ENCODE results near the gene MADCAM1. TPM values are rescaled to one million over a fixed set of nuclear protein-coding genes. Genes with fewer than 3 reads are reported as not detected.

Gene MADCAM1
- total RNA-seq, 2 experiments from 2014 or later: 0.69 to 2.0 TPM

DNA sequence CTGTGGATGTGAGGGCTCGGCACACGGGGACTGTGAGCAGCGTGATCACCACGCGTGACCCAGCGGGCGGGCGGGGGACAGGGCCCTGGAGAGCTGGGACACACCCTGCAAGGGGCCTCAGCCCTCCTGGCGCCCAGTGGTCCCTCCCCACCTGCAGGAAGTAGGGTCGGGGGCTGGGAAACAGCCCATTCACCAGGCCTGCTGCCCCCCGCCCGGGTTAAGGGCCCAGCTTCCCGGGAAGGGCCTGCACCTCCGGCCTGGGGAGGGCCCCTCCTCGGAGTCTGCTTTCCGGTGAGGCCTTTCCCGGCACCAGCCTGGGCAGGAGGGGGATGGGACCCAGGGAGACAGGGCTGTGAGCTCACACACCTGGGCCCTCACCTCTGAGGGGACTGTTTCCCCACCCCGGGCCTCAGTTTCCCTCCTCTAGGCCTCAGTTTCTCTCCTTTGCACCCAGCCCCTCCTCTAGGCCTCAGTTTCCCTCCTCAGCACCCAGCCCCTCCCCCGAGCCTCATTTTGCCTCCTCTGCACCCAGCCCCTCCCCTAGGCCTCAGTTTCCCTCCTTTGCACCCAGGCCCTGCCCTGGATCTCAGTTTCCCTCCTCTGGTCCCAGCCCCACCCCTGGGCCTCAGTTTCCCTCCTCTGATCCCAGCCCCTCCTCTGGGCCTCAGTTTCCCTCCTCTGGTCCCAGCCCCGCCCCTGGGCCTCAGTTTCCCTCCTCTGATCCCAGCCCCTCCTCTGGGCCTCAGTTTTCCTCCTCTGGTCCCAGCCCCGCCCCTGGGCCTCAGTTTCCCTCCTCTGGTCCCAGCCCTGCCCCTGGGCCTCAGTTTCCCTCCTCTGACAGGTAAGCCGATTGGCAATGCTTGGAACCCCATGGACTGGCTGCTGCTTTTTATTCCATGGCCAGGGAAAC, 1.9 kb upstream of the MADCAM1 start:
- POLR2A ChIA-PET: no interaction called here
- Histone ChIP-seq H3K4me2 (ENCODE audit: low read length) (no peak overlapping the region), H3K36me3 (ENCODE audit: insufficient read depth, low read length) (no peaks in the 10 kb centered on the region), H3K79me2 (ENCODE audit: insufficient read depth, low read depth, low read length) (no peaks in the 10 kb centered on the region), H3K4me1 (ENCODE audit: insufficient read depth, low read length, poor library complexity, severe bottlenecking) (peaks cover 4% of the 10 kb centered on the region), H3K27ac (ENCODE audit: low read depth, low read length, poor library complexity, severe bottlenecking) (no peak overlapping the region), H3K4me3 (ENCODE audit: low read depth, low read length, poor library complexity, severe bottlenecking) (no peak overlapping the region), H3K9me3 (ENCODE audit: low read length) (no peaks in the 10 kb centered on the region; the same call in 1 of the 2 replicates), H3K9me2 (ENCODE audit: insufficient read depth, low read length) (no peaks in the 10 kb centered on the region), H4K20me1 (ENCODE audit: insufficient read depth, low read length) (no peaks in the 10 kb centered on the region), H2AFZ (ENCODE audit: low read length) (no peak overlapping the region)
- TF ChIP-seq CTCF (conservative IDR thresholded peaks at IDR 0.05; ENCODE audit: low read length): no peak
- TF ChIP-seq EZH2phosphoT487 (IDR thresholded peaks at IDR 0.05; ENCODE audit: borderline replicate concordance, low read depth, low read length): no peak
- no TSS peak for BruUV-seq (replicated peaks)
- intact Hi-C loops (cut with micrococcal nuclease; ENCODE audit: unreplicated experiment): no loop called here
- no peak for DNase-seq (ENCODE audit: low spot score)
- CTCF ChIA-PET (ENCODE audit: unreplicated experiment): no interaction called here

DNA sequence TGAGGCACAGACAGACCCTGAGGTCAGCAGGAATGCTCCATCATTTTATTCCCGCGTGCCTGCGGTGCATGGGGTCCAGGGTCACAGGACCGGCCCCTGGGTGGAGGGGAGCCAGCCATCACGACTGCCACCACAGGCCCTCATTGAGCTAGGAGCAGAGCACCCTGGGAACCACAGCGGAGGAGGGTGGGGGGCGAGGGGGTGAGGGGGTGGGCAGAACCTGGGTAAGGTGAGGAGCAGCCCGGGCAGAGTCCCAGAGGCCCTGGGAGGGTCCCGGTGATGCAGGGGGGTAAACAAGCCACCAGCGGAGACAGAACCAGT, 1.2 kb upstream of the MADCAM1 start:
- POLR2A ChIA-PET: no interaction called here
- Histone ChIP-seq H3K4me3 (ENCODE audit: low read depth, low read length, poor library complexity, severe bottlenecking) (no peak overlapping the region), H2AFZ (ENCODE audit: low read length) (no peak overlapping the region), H3K27ac (ENCODE audit: low read depth, low read length, poor library complexity, severe bottlenecking) (no peak overlapping the region), H3K9me2 (ENCODE audit: insufficient read depth, low read length) (no peaks in the 10 kb centered on the region), H4K20me1 (ENCODE audit: insufficient read depth, low read length) (no peaks in the 10 kb centered on the region), H3K9me3 (ENCODE audit: low read length) (no peaks in the 10 kb centered on the region; the same call in 1 of the 2 replicates), H3K36me3 (ENCODE audit: insufficient read depth, low read length) (no peaks in the 10 kb centered on the region), H3K4me1 (ENCODE audit: insufficient read depth, low read length, poor library complexity, severe bottlenecking) (no peaks in the 10 kb centered on the region), H3K79me2 (ENCODE audit: insufficient read depth, low read depth, low read length) (no peaks in the 10 kb centered on the region), H3K4me2 (ENCODE audit: low read length) (no peak overlapping the region)
- intact Hi-C loops (cut with micrococcal nuclease; ENCODE audit: unreplicated experiment): no loop called here
- DNase-seq (ENCODE audit: low spot score): no peak
- TF ChIP-seq EZH2phosphoT487 (IDR thresholded peaks at IDR 0.05; ENCODE audit: borderline replicate concordance, low read depth, low read length) (no peak), CTCF (conservative IDR thresholded peaks at IDR 0.05; ENCODE audit: low read length) (no peak)
- no TSS peak for BruUV-seq (replicated peaks)
- CTCF ChIA-PET (ENCODE audit: unreplicated experiment): no interaction called here

DNA sequence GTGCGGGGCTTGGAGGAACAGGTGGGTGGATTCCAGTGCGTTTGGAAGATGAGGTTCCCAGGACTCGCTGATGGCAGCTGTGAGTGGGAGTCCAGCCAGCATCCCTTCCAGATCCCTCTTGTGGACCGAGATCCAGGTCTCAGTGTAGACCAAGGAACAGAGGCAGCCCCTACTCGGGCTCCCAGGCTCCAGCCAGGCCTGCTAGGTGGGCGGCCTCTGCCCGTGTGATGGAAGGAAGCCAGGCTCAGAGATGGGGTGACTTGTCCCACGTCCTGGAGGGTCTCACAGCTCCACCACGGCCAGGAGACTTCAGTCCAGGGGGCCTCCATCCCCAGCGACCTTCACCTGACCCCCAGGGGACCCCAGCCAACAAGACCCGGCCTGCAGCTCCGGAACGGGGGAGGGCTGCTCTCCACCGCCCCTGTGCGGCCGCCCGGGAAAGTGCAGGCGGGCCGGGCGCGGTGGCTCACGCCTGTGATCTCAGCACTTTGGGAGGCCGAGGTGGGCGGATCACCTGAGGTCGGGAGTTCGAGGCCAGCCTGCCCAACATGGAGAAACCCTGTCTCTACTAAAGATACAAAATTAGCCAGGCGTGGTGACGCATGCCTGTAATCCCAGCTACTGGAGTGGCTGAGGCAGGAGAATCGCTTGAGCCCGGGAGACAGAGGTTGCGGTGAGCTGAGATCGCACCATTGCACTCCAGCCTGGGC, 729 bp upstream of the MADCAM1 start:
- no TSS peak for BruUV-seq (replicated peaks)

More for the DNA sequence above, 729 bp upstream of the MADCAM1 start:
- Histone ChIP-seq H3K4me2 (ENCODE audit: low read length) (no peak overlapping the region), H3K27ac (ENCODE audit: low read depth, low read length, poor library complexity, severe bottlenecking) (no peak overlapping the region), H3K9me2 (ENCODE audit: insufficient read depth, low read length) (no peaks in the 10 kb centered on the region), H3K4me1 (ENCODE audit: insufficient read depth, low read length, poor library complexity, severe bottlenecking) (no peaks in the 10 kb centered on the region), H3K79me2 (ENCODE audit: insufficient read depth, low read depth, low read length) (no peaks in the 10 kb centered on the region), H4K20me1 (ENCODE audit: insufficient read depth, low read length) (no peaks in the 10 kb centered on the region), H3K9me3 (ENCODE audit: low read length) (no peaks in the 10 kb centered on the region; the same call in 1 of the 2 replicates), H3K36me3 (ENCODE audit: insufficient read depth, low read length) (no peaks in the 10 kb centered on the region), H2AFZ (ENCODE audit: low read length) (no peak overlapping the region), H3K4me3 (ENCODE audit: low read depth, low read length, poor library complexity, severe bottlenecking) (no peak overlapping the region)
- POLR2A ChIA-PET: no interaction called here
- no peak for DNase-seq (ENCODE audit: low spot score)
- CTCF ChIA-PET (ENCODE audit: unreplicated experiment): no interaction called here
- TF ChIP-seq EZH2phosphoT487 (IDR thresholded peaks at IDR 0.05; ENCODE audit: borderline replicate concordance, low read depth, low read length) (no peak), CTCF (conservative IDR thresholded peaks at IDR 0.05; ENCODE audit: low read length) (peak; percentile 74)
- intact Hi-C loops (cut with micrococcal nuclease; ENCODE audit: unreplicated experiment): no loop called here

Data from OCI-LY7 (cell line).